ENCODE results near the gene ALB.

DNA sequence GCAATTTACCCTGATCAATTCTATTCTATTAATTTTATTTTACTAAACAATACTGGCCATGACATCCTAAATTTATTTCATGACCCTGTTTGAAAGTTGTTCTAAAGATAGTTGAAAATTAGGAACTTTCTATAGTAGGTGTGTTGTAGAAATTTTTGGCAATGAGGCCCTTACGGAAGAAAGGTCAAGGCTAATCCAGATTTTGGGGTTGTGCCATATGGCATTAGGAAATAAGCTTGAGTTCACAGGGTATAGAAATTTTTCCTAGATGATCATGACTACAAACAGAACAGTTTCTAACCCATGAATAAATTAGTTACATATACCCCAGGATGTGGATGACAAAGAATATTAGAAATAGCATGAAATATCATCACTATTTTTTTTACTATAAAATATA is 7.8 kb upstream of the ALB start:
- TF ChIP-seq EZH2phosphoT487 (conservative IDR thresholded peaks at IDR 0.05; ENCODE audit: low read length) (no peak), CTCF (IDR thresholded peaks at IDR 0.05; ENCODE audit: insufficient read depth, low read length, poor library complexity, severe bottlenecking) (no peak)
